ENCODE results near the gene RSRC1.

RSRC1 gene

DNA sequence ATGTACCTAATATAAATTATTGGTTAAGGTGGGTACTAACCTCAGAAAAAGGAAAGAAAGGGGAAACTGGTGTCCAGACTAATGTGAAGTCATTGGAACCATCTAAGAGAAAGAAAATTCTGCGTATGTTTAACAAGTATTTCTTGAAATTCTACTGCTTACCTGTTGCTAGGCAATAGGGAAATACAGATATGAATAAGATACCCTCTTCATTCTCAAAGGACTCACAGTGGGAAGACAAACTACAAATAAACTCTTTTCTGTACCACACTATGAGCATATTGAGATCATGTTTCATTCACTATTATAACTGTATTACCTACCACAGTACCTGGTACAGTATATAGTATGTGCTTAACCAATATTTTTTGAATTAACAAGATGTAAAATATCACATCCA lies 320.6 kb downstream of the RSRC1 start:
- H4K91ac ChIP-seq (ENCODE audit: low read depth, low read length, poor library complexity), result no peak overlapping the region
- no CpG with 5 or more reads among the region's 1 CpG for WGBS, 2 donors (ENCODE audit: extremely low coverage in 2 of 2, insufficient read length in 2 of 2, insufficient replicate concordance in 1 of 2)
- H3K9me3 ChIP-seq (replicated peaks in 1 of 2; ENCODE audit: control insufficient read depth in 2 of 2, insufficient read depth in 1 of 2, low read depth in 1 of 2, low read length in 2 of 2), result no peaks in the 10 kb centered on the region
- H3K4ac ChIP-seq (ENCODE audit: low read length), result no peak overlapping the region
- DNase-seq (ENCODE audit: low spot score), result no peak
- no peak overlapping the region for H3K14ac ChIP-seq (ENCODE audit: low read length)
- no peaks in the 10 kb centered on the region for H3K4me1 ChIP-seq (ENCODE audit: control insufficient read depth in 2 of 2, insufficient read depth in 1 of 2, low read depth in 1 of 2, low read length in 2 of 2)
- H3K27ac ChIP-seq (replicated peaks; ENCODE audit: low read length), result no peak overlapping the region
- no peak overlapping the region for H2BK12ac ChIP-seq (ENCODE audit: low read length)
- H3K79me1 ChIP-seq (ENCODE audit: low read depth, low read length), result no peaks in the 10 kb centered on the region
- H2AFZ ChIP-seq (ENCODE audit: low read length), result no peak overlapping the region
- H2BK120ac ChIP-seq (ENCODE audit: low read depth, low read length), result no peak overlapping the region
- H3K36me3 ChIP-seq (replicated peaks in 1 of 2; ENCODE audit: control insufficient read depth in 2 of 2, insufficient read depth in 2 of 2, low read length in 2 of 2), result no peaks in the 10 kb centered on the region
- no peak overlapping the region for H3K4me2 ChIP-seq (ENCODE audit: insufficient read depth, low read length, poor library complexity, severe bottlenecking)
- H3K23ac ChIP-seq (ENCODE audit: low read depth, low read length, poor library complexity), result no peak overlapping the region
- H2BK15ac ChIP-seq (ENCODE audit: low read length), result no peak overlapping the region
- no peaks in the 10 kb centered on the region for H3K27me3 ChIP-seq (ENCODE audit: control insufficient read depth in 3 of 3, insufficient read depth in 3 of 3, low read depth in 1 of 3, low read length in 3 of 3)
- no peak overlapping the region for H2BK5ac ChIP-seq (ENCODE audit: low read length)
- no peak overlapping the region for H3K4me3 ChIP-seq (ENCODE audit: low read length in 2 of 2)
- H3K18ac ChIP-seq (ENCODE audit: low read length), result no peak overlapping the region
- no peak overlapping the region for H3K9ac ChIP-seq (ENCODE audit: low read depth, low read length, poor library complexity)
- H2AK5ac ChIP-seq (ENCODE audit: low read depth, low read length), result no peak overlapping the region
- no peak overlapping the region for H4K8ac ChIP-seq (ENCODE audit: low read depth, low read length)

GRCh38 chr3:158430968-158431367 lies 321.1 kb downstream of the RSRC1 start:
- no peak overlapping the region for H3K27ac ChIP-seq (replicated peaks; ENCODE audit: low read length)
- DNase-seq (ENCODE audit: low spot score), result no peak
- no peak overlapping the region for H4K91ac ChIP-seq (ENCODE audit: low read depth, low read length, poor library complexity)
- no peak overlapping the region for H3K4me3 ChIP-seq (ENCODE audit: low read length in 2 of 2)
- H3K27me3 ChIP-seq (ENCODE audit: control insufficient read depth in 3 of 3, insufficient read depth in 3 of 3, low read depth in 1 of 3, low read length in 3 of 3), result no peaks in the 10 kb centered on the region
- H3K79me1 ChIP-seq (ENCODE audit: low read depth, low read length), result no peaks in the 10 kb centered on the region
- H2BK5ac ChIP-seq (ENCODE audit: low read length), result no peak overlapping the region
- H3K9me3 ChIP-seq (replicated peaks in 1 of 2; ENCODE audit: control insufficient read depth in 2 of 2, insufficient read depth in 1 of 2, low read depth in 1 of 2, low read length in 2 of 2), result no peaks in the 10 kb centered on the region
- H4K8ac ChIP-seq (ENCODE audit: low read depth, low read length), result no peak overlapping the region
- no peak overlapping the region for H3K4ac ChIP-seq (ENCODE audit: low read length)
- no peak overlapping the region for H2BK12ac ChIP-seq (ENCODE audit: low read length)
- H2BK15ac ChIP-seq (ENCODE audit: low read length), result no peak overlapping the region
- no peak overlapping the region for H3K9ac ChIP-seq (ENCODE audit: low read depth, low read length, poor library complexity)
- no peak overlapping the region for H3K18ac ChIP-seq (ENCODE audit: low read length)
- H3K23ac ChIP-seq (ENCODE audit: low read depth, low read length, poor library complexity), result no peak overlapping the region
- H2AK5ac ChIP-seq (ENCODE audit: low read depth, low read length), result no peak overlapping the region
- no peaks in the 10 kb centered on the region for H3K36me3 ChIP-seq (replicated peaks in 1 of 2; ENCODE audit: control insufficient read depth in 2 of 2, insufficient read depth in 2 of 2, low read length in 2 of 2)
- no peak overlapping the region for H3K14ac ChIP-seq (ENCODE audit: low read length)
- H3K4me2 ChIP-seq (ENCODE audit: insufficient read depth, low read length, poor library complexity, severe bottlenecking), result no peak overlapping the region
- no peak overlapping the region for H2BK120ac ChIP-seq (ENCODE audit: low read depth, low read length)
- no peak overlapping the region for H2AFZ ChIP-seq (ENCODE audit: low read length)
- H3K4me1 ChIP-seq (ENCODE audit: control insufficient read depth in 2 of 2, insufficient read depth in 1 of 2, low read depth in 1 of 2, low read length in 2 of 2), result no peaks in the 10 kb centered on the region

DNA sequence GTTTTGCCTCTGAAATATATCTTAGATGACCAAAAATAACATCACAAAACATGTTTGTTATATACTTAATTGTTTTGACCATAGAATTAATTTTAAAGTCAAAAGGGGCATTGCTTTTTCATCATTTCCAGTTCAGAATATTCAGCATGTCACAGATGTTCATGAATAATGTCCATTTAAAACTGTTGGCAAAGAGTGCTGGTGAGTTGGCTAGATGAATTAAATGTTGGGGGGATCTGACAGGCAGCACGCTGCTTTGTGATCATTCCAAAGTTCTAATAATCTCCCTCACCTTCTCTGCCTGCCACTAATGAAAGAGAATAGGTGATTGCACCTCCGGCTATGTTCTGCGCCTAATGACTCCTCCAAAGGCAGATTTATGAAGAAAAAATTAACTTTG lies 321.9 kb downstream of the RSRC1 start:
- Histone ChIP-seq H3K27me3 (ENCODE audit: control insufficient read depth in 3 of 3, insufficient read depth in 3 of 3, low read depth in 1 of 3, low read length in 3 of 3) (no peaks in the 10 kb centered on the region), H4K91ac (ENCODE audit: low read depth, low read length, poor library complexity) (no peak overlapping the region), H2BK12ac (ENCODE audit: low read length) (no peak overlapping the region), H3K4ac (ENCODE audit: low read length) (no peak overlapping the region), H2BK120ac (ENCODE audit: low read depth, low read length) (no peak overlapping the region), H3K23ac (ENCODE audit: low read depth, low read length, poor library complexity) (no peak overlapping the region), H3K4me2 (ENCODE audit: insufficient read depth, low read length, poor library complexity, severe bottlenecking) (no peak overlapping the region), H2AFZ (ENCODE audit: low read length) (no peak overlapping the region), H3K4me1 (ENCODE audit: control insufficient read depth in 2 of 2, insufficient read depth in 1 of 2, low read depth in 1 of 2, low read length in 2 of 2) (no peaks in the 10 kb centered on the region), H3K36me3 (replicated peaks in 1 of 2; ENCODE audit: control insufficient read depth in 2 of 2, insufficient read depth in 2 of 2, low read length in 2 of 2) (no peaks in the 10 kb centered on the region), H2BK5ac (ENCODE audit: low read length) (no peak overlapping the region), H2BK15ac (ENCODE audit: low read length) (no peak overlapping the region), H3K9ac (ENCODE audit: low read depth, low read length, poor library complexity) (no peak overlapping the region), H3K79me1 (ENCODE audit: low read depth, low read length) (no peaks in the 10 kb centered on the region), H3K4me3 (ENCODE audit: low read length in 2 of 2) (no peak overlapping the region), H4K8ac (ENCODE audit: low read depth, low read length) (no peak overlapping the region), H2AK5ac (ENCODE audit: low read depth, low read length) (no peak overlapping the region), H3K14ac (ENCODE audit: low read length) (no peak overlapping the region), H3K27ac (replicated peaks; ENCODE audit: low read length) (no peak overlapping the region), H3K18ac (ENCODE audit: low read length) (no peak overlapping the region), H3K9me3 (replicated peaks in 1 of 2; ENCODE audit: control insufficient read depth in 2 of 2, insufficient read depth in 1 of 2, low read depth in 1 of 2, low read length in 2 of 2) (no peaks in the 10 kb centered on the region)
- no CpG with 5 or more reads among the region's 3 CpGs for WGBS, 2 donors (ENCODE audit: extremely low coverage in 2 of 2, insufficient read length in 2 of 2, insufficient replicate concordance in 1 of 2)
- DNase-seq (ENCODE audit: low spot score), result no peak

DNA sequence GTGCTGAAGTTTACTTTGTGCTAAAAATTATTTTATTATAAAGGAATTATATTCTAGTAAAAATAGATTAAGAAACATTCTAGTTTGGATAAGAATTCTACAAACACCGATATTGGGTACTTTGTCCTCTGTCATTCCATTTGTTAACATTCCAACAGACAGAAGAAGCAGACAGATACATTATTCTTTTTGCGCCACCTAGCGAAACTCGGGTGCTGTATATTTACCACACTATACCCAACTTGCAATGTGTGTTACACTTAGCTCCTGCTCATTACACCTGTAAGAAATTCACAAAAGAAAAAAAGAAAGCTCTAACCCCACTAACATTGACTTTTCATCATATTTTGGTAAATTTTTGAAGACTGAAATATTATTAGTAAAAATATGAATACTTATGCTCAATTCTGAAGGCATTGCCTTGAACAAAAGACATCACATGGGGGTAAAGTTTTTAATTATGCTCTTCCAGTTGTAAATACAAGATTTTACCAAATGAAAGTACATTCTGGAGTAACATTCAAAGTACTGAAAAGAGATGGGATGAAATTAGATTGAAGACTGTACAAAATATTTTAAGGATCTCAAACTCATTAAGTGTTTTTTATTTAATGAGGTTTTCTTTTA lies 324.6 kb downstream of the RSRC1 start:
- Histone ChIP-seq H2BK15ac (ENCODE audit: low read length) (no peak overlapping the region), H4K8ac (ENCODE audit: low read depth, low read length) (no peak overlapping the region), H2AK5ac (ENCODE audit: low read depth, low read length) (no peak overlapping the region), H3K18ac (ENCODE audit: low read length) (no peak overlapping the region), H2AFZ (ENCODE audit: low read length) (no peak overlapping the region), H2BK120ac (ENCODE audit: low read depth, low read length) (no peak overlapping the region), H3K79me1 (ENCODE audit: low read depth, low read length) (no peaks in the 10 kb centered on the region), H3K4ac (ENCODE audit: low read length) (no peak overlapping the region), H3K9me3 (replicated peaks in 1 of 2; ENCODE audit: control insufficient read depth in 2 of 2, insufficient read depth in 1 of 2, low read depth in 1 of 2, low read length in 2 of 2) (no peaks in the 10 kb centered on the region), H3K9ac (ENCODE audit: low read depth, low read length, poor library complexity) (no peak overlapping the region), H3K4me2 (ENCODE audit: insufficient read depth, low read length, poor library complexity, severe bottlenecking) (no peak overlapping the region), H2BK12ac (ENCODE audit: low read length) (no peak overlapping the region), H3K27ac (replicated peaks; ENCODE audit: low read length) (no peak overlapping the region), H3K36me3 (replicated peaks in 1 of 2; ENCODE audit: control insufficient read depth in 2 of 2, insufficient read depth in 2 of 2, low read length in 2 of 2) (no peaks in the 10 kb centered on the region), H3K4me3 (ENCODE audit: low read length in 2 of 2) (no peak overlapping the region), H4K91ac (ENCODE audit: low read depth, low read length, poor library complexity) (no peak overlapping the region), H3K27me3 (ENCODE audit: control insufficient read depth in 3 of 3, insufficient read depth in 3 of 3, low read depth in 1 of 3, low read length in 3 of 3) (no peaks in the 10 kb centered on the region), H2BK5ac (ENCODE audit: low read length) (no peak overlapping the region), H3K23ac (ENCODE audit: low read depth, low read length, poor library complexity) (no peak overlapping the region), H3K14ac (ENCODE audit: low read length) (no peak overlapping the region), H3K4me1 (ENCODE audit: control insufficient read depth in 2 of 2, insufficient read depth in 1 of 2, low read depth in 1 of 2, low read length in 2 of 2) (no peaks in the 10 kb centered on the region)
- DNase-seq (ENCODE audit: low spot score), result peak; percentile 58
- WGBS, 2 donors (ENCODE audit: extremely low coverage in 2 of 2, insufficient read length in 2 of 2, insufficient replicate concordance in 1 of 2), result no CpG with 5 or more reads among the region's 4 CpGs

All from neuronal stem cell (in vitro differentiated cells).